ENCODE results near the gene ZNRF3. TPM values are rescaled to one million over a fixed set of nuclear protein-coding genes. Genes with fewer than 3 reads are reported as not detected.

Gene ZNRF3
- total and polyA plus RNA-seq, 9 donors, result 7.4 to 24.3 (median 11.6) TPM

DNA sequence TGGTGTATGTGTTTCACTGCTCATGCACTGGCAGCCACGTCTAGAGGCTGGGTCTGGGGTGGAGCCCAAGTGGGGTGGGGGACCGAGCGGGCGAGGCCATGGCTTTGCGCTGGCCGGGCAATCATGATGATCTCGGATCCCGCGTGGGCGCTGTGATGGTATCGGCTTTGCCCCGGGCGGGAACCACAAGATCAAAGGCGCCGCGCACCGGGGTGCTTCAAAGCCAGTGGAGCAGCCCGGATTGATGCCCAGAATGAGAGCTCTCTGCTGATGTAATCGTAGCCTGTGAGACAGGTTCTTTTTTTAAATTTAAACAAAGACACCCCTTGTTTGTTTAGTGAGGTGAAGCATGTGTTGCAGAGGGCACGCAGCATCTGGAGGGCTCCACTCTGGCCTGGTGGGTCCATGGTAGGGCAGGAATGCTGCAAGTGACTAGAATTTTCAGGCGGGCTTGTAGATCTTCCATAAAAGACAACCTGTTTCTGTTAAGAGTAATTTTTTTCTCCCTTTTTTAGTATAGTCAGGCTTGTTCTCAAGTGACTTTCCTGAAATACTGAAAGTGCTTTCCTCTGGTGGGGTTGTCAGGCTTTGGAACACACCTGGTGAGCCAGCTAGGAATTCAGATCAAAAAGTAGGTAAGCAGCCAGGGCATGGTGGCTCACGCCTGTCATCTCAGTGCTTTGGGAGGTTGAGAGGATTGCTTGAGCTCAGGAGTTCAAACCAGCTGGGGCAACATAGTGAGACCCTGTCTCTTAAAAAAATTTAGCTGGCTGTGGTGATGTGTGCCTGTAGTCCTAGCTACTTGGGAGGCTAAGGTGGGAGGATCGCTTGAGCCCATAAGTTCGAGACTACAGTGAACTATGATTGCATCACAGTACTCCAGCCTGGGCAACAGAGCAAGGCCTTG lies 40.7 kb downstream of the ZNRF3 start:
- H3K4me3 ChIP-seq, result no peak overlapping the region
- no peaks in the 10 kb centered on the region for H3K27me3 ChIP-seq
- TF ChIP-seq EP300 (IDR thresholded peaks at IDR 0.05), result no peak
- TF ChIP-seq POLR2A (IDR thresholded peaks at IDR 0.05), result no peak
- TF ChIP-seq, protein P1, sequence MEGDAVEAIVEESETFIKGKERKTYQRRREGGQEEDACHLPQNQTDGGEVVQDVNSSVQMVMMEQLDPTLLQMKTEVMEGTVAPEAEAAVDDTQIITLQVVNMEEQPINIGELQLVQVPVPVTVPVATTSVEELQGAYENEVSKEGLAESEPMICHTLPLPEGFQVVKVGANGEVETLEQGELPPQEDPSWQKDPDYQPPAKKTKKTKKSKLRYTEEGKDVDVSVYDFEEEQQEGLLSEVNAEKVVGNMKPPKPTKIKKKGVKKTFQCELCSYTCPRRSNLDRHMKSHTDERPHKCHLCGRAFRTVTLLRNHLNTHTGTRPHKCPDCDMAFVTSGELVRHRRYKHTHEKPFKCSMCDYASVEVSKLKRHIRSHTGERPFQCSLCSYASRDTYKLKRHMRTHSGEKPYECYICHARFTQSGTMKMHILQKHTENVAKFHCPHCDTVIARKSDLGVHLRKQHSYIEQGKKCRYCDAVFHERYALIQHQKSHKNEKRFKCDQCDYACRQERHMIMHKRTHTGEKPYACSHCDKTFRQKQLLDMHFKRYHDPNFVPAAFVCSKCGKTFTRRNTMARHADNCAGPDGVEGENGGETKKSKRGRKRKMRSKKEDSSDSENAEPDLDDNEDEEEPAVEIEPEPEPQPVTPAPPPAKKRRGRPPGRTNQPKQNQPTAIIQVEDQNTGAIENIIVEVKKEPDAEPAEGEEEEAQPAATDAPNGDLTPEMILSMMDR (IDR thresholded peaks at IDR 0.05), result no peak
- peak overlapping the region in 1 of 2 donors; percentile 40 for H3K27ac ChIP-seq
- WGBS, 3 donors, result 38 to 57% (median 46%) methylated on average over 24 of the region's 24 CpGs
- no peaks in the 10 kb centered on the region for H3K9me3 ChIP-seq
- H3K4me1 ChIP-seq (ENCODE audit: insufficient read depth), result peaks cover 16% of the 10 kb centered on the region
- peak; percentile 47 to 69 (median 56) for DNase-seq
- intact Hi-C loops (cut with DNase I), result no loop called here
- no peaks in the 10 kb centered on the region for H3K36me3 ChIP-seq

DNA sequence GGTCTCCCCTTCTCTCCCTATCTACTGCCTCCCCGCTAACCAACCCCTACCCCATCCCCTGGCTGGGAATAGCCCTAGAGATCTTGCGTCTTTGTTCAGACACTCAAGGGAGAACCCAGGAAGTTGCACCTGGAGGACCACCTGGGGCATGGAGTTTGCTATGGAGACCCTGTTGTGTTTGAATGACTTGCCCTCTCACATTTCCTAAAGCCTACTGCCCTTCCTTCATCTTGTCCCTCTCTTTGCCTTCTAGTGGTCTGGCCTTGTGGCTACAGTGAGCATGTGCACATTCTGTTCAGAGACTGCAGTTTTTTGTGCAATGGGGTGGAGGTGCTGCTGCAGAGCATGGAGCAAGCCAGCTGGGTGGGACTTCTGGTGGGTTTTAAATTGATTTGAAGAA lies 42.5 kb downstream of the ZNRF3 start:
- TF ChIP-seq POLR2A (IDR thresholded peaks at IDR 0.05) (no peak), EP300 (IDR thresholded peaks at IDR 0.05) (no peak)
- TF ChIP-seq, protein P1 (IDR thresholded peaks at IDR 0.05), result no peak
- H3K9me3 ChIP-seq, result no peaks in the 10 kb centered on the region
- peaks cover 18% of the 10 kb centered on the region for H3K4me1 ChIP-seq (ENCODE audit: insufficient read depth)
- no peak for DNase-seq
- WGBS, 3 donors, result 92 to 98% (median 95%) methylated on average over 2 of the region's 2 CpGs
- no peaks in the 10 kb centered on the region for H3K27me3 ChIP-seq
- H3K27ac ChIP-seq, result no peak overlapping the region
- no peak overlapping the region for H3K4me3 ChIP-seq
- no peaks in the 10 kb centered on the region for H3K36me3 ChIP-seq
- intact Hi-C loops (cut with DNase I), result no loop called here

DNA sequence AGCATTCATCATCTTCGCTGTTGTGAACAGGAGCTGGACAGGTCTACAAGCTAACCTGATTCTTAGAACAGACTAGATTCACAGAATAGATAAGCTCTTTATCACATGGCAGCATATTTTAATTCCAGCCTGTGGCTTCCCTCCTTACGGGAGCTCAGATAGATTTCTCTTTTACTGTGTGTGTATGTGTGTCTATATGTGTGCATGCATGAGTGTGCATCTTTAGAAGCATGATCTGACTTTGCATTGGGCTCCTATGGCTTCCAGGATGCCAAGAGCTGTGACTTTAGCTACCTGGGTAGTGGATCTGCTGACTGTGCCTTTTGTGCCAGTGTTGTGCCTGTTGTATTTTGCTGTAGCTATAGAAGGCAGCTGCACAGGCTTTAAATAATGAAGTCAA lies 44.3 kb downstream of the ZNRF3 start:
- H3K9me3 ChIP-seq, result no peaks in the 10 kb centered on the region
- intact Hi-C loops (cut with DNase I), result no loop called here
- no peak for DNase-seq

DNA sequence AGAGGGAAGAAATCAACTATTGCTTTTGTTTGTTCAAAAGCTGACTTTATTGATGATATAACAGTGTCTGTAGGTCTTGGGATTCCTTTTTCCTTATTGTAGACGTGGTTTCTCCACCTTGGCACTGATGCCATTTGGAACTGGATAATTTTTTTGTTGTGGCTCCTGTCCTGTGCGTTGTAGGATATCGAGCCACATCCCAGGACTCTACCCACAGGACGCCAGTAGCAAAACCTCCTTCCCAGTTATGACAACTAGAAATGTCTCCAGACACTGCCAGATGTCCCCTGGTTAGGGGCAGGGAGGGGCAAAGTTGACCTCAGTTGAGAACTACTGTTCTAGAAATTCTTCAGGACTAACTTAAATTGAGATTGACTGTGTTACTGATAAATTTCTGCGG lies 45.8 kb downstream of the ZNRF3 start:
- no peaks in the 10 kb centered on the region for H3K9me3 ChIP-seq
- no peak for DNase-seq
- WGBS, 3 donors, result 84 to 96% (median 86%) methylated on average over 5 of the region's 5 CpGs
- no peaks in the 10 kb centered on the region for H3K36me3 ChIP-seq
- no peaks in the 10 kb centered on the region for H3K27me3 ChIP-seq
- peaks cover 12% of the 10 kb centered on the region for H3K4me1 ChIP-seq (ENCODE audit: insufficient read depth)
- H3K4me3 ChIP-seq, result no peak overlapping the region
- intact Hi-C loops (cut with DNase I), result no loop called here
- H3K27ac ChIP-seq, result no peak overlapping the region
- TF ChIP-seq, protein P1 (IDR thresholded peaks at IDR 0.05), result no peak
- TF ChIP-seq EP300 (IDR thresholded peaks at IDR 0.05) (no peak), POLR2A (IDR thresholded peaks at IDR 0.05) (no peak)

More for the DNA sequence above, 44.3 kb downstream of the ZNRF3 start:
- H3K36me3 ChIP-seq, result no peaks in the 10 kb centered on the region
- 89 to 92% (median 90%) methylated on average over 2 of the region's 2 CpGs for WGBS, 3 donors
- no peaks in the 10 kb centered on the region for H3K27me3 ChIP-seq
- TF ChIP-seq, protein P1 (IDR thresholded peaks at IDR 0.05), result no peak
- no peak for TF ChIP-seq EP300 (IDR thresholded peaks at IDR 0.05)
- no peak for TF ChIP-seq POLR2A (IDR thresholded peaks at IDR 0.05)
- H3K4me3 ChIP-seq, result no peak overlapping the region
- peaks cover 16% of the 10 kb centered on the region for H3K4me1 ChIP-seq (ENCODE audit: insufficient read depth)
- H3K27ac ChIP-seq, result no peak overlapping the region
